ENCODE data around the gene IQGAP1.

Gene IQGAP1

DNA sequence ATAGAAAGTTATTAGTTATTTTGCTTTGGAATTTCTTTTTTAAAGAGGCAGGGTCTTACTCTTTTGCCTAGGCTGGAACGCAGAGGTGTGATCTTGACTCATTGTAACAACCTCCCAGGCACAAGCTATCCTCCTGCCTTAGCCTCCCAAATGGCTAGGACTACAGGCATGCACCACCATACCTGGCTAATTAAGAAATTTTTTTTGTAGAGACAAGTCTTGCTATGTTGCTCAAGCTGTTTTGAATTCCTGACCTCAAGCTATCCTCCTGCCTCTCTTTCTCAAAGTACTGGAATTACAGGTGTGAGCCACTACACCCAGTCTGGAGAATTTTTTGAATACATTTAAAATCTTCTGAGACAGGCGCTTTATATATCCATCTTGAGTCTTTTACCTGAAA lies 49.5 kb downstream of the IQGAP1 start:
- TF ChIP-seq, protein P1, sequence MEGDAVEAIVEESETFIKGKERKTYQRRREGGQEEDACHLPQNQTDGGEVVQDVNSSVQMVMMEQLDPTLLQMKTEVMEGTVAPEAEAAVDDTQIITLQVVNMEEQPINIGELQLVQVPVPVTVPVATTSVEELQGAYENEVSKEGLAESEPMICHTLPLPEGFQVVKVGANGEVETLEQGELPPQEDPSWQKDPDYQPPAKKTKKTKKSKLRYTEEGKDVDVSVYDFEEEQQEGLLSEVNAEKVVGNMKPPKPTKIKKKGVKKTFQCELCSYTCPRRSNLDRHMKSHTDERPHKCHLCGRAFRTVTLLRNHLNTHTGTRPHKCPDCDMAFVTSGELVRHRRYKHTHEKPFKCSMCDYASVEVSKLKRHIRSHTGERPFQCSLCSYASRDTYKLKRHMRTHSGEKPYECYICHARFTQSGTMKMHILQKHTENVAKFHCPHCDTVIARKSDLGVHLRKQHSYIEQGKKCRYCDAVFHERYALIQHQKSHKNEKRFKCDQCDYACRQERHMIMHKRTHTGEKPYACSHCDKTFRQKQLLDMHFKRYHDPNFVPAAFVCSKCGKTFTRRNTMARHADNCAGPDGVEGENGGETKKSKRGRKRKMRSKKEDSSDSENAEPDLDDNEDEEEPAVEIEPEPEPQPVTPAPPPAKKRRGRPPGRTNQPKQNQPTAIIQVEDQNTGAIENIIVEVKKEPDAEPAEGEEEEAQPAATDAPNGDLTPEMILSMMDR (IDR thresholded peaks at IDR 0.05) = no peak

GRCh38 chr15:90439946-90440345 lies 51.9 kb downstream of the IQGAP1 start:
- TF ChIP-seq, protein P1 (IDR thresholded peaks at IDR 0.05) = no peak

GRCh38 chr15:90441027-90441426 lies 53.0 kb downstream of the IQGAP1 start:
- TF ChIP-seq, protein P1 (IDR thresholded peaks at IDR 0.05) = no peak

DNA sequence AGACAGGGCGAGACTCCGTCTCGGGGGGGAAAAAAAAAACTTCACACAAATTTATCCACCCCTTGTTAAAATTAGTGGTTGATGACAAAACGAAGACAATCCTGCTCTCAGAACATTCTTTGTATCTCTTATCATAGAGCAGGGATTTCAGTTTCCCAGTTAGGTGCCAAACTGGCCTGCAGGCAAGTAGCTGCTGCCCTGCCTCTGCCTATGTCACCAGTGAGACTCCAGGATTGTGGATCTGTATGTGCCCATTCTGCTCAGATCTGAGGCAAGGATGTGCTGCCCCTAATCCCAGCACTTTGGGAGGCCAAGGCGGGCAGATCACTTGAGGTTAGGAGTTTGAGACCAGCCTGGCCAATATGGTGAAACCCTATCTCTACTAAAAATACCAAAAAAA lies 54.4 kb downstream of the IQGAP1 start:
- TF ChIP-seq, protein P1 (IDR thresholded peaks at IDR 0.05) = no peak

DNA sequence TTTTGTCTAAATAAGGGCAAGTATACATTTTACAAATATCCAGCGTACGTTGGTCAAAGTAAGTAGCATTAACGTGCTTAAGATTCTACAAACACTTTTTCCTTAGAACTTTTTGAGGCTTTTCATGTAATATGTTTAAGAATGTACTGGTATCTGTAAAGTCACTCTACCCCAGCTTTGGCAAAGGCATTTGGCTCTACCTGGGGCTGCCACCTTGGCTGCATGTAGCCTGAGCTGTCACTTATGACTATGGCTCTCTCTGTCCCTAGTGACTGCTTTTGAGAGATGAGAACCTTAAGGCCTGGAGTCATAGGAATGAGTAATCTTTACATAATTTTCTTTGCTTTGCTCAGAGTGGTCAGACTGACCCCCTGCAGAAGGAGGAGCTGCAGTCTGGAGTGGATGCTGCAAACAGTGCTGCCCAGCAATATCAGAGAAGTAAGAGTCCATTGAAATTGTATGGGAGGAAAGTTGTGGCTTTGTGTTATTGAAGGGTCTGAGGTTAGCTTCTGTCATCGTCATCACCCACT lies 61.2 kb downstream of the IQGAP1 start:
- TF ChIP-seq, protein P1 (IDR thresholded peaks at IDR 0.05) = no peak

DNA sequence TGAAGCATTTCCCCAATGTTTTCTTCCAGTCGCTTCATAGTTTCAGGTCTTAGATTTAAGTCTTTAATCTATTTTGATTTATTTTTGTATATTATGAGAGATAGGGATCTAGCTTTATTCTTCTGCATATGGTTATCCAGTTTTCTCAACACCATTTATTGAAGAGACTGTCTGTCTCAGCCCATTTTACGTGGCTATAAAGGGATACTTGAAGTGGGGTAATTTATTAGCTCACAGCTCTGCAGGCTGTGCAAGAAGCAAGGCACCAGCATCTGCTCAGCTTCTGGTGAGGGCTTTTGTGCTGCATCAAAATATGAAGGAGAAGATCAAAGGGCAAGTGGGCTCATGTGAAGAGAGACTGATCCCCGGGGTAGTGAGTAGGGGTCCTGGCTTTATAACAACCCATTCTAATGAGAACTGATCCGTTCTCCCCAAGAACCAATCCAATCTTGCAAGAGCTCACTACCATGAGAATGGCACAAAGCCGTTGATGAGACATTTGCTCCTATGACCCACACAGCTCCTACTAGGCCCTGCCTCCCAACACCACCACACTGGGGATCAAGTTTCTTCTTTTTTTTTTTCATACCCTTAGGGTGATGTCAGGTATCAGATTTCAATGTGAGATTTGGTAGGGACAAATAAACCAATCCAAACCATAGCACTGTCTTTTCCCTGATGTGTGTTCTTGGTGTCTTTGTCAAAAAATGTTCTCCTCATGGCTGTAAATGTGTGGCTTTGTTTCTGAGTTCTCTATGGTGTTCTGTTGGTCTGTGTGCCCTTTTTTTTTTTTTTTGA lies 63.2 kb downstream of the IQGAP1 start:
- TF ChIP-seq, protein P1 (IDR thresholded peaks at IDR 0.05) = no peak

- TF ChIP-seq, protein P1 (IDR thresholded peaks at IDR 0.05) = no peak
Observed at GRCh38 chr15:90456236-90456635, 68.2 kb downstream of the IQGAP1 start.
